Tibial nerve (tissue), 4 donors: Measurements from ENCODE around the gene TRAP1.

ENCODE experiments used
- CTCF ChIP-seq, 5 experiments: fragments of 200-600 bp in 3 of 5; fragments of 450-650 bp in 2 of 5; sonication (generic) in 3 of 5; IDR thresholded peaks; one replicate each; pipeline ENCODE4 v1.5.1; 2016 to 2019; ENCODE audit warnings: antibody characterized with exemption in 5 of 5, mild to moderate bottlenecking in 3 of 5, moderate library complexity in 2 of 5
- EP300 ChIP-seq, 2 donors: sonication (generic); formaldehyde crosslinking; IDR thresholded peaks; one replicate each; pipeline ENCODE4 v1.6.1; 2017; ENCODE audit warnings: antibody characterized with exemption in 2 of 2, mild to moderate bottlenecking in 1 of 2

GRCh38 chr16:3640632-3641501 is 76.5 kb downstream of the TRAP1 start:
- TF ChIP-seq CTCF (IDR thresholded peaks at IDR 0.05) (no peak), EP300 (IDR thresholded peaks at IDR 0.05) (no peak)
